Psoas muscle (tissue), 8 donors: ENCODE measurements around the gene MYOZ2. TPM values are rescaled to one million over a fixed set of nuclear protein-coding genes. Genes with fewer than 3 reads are reported as not detected.
A peak's percentile ranks its signal among the peaks of the same experiment; 100 is the strongest.

Experiments
- ATAC-seq, 4 donors: fragments of 200-7000 bp; cut with Tn5 transposase; one replicate each; pipeline ENCODE4 v1.9.1; 2020; ENCODE audit warnings: moderate library complexity in 3 of 4, mild to moderate bottlenecking in 2 of 4
- DNase-seq, 2 donors: peaks; one replicate each; pipeline ENCODE4 v3.0.0-alpha.2; 2020
- H3K27ac ChIP-seq: fragments of 200-600 bp; one replicate; pipeline ENCODE4 v1.8.0; 2022
- H3K27me3 ChIP-seq, 3 donors: fragments of 200-600 bp in 1 of 3; one replicate each; pipeline versions ENCODE4 v1.6.1 to v1.8.0; 2013 to 2022; ENCODE audit warnings: low read length in 2 of 3, mild to moderate bottlenecking in 2 of 3, moderate library complexity in 1 of 3; ENCODE audit not compliant: insufficient read depth in 3 of 3
- H3K36me3 ChIP-seq, 2 donors: fragments of 200-600 bp in 1 of 2; one replicate each; pipeline versions ENCODE4 v1.6.1 to v1.8.0; 2013 to 2022; ENCODE audit warnings: low read depth in 1 of 2, mild to moderate bottlenecking in 1 of 2, moderate library complexity in 1 of 2; ENCODE audit not compliant: insufficient read depth in 1 of 2
- H3K4me1 ChIP-seq: fragments of 200-600 bp; one replicate; pipeline ENCODE4 v1.8.0; 2022
- H3K4me3 ChIP-seq: fragments of 200-600 bp; one replicate; pipeline ENCODE4 v1.8.0; 2022; ENCODE audit warnings: mild to moderate bottlenecking
- H3K9me3 ChIP-seq: fragments of 200-600 bp; one replicate; pipeline ENCODE4 v1.8.0; 2022
- CTCF ChIP-seq: fragments of 200-600 bp; IDR thresholded peaks from one replicate; pipeline ENCODE4 v1.8.0; 2022; ENCODE audit warnings: antibody characterized with exemption
- WGBS, 3 donors: extraction: QIAGEN DNeasy Blood & Tissue Kit; methylation state at CpG; one replicate each; pipeline versions ENCODE4 v1.1.6 to v1.1.7; 2013; 5-methylcytosine and 5-hydroxymethylcytosine counted together
- intact Hi-C, 2 donors: fragments of 100-400 bp; cut with DNase I; formaldehyde crosslinking; loops; one replicate each; pipeline versions ENCODE4 v1.11.0 to v1.14.2; 2022
- polyA plus RNA-seq, 3 donors: library from polyadenylated mRNA; stranded (reverse); fragments of 200-250 nt; gene quantifications; one replicate each; pipeline ENCODE4 v1.2.3, GENCODE V29; 2013
- total RNA-seq, 4 donors: library from RNA; stranded (reverse); fragmentation: NEBNext Ultra II Directional in 2 of 4; extraction: Animal tissue kit (Norgen Biotek cat#: 25700) in 2 of 4; gene quantifications; one replicate each; pipeline versions ENCODE4 v1.2.1 to v1.2.4, GENCODE V29; 2021 to 2023
- donor health status: healthy with polysubstance abuse.
- donor health status: DM: no; HTN: no; CAD: no; lungs with moderate emphysema.
- donor health status: Bipolar disorder and iron deficiency.
- donor health status: healthy.
- donor health status: DM: yes; HTN: yes; CAD: no.
- donor health status: DM: no; HTN: no; CAD: no.
- donor health status: DM: no; HTN: no; CAD: no.
- donor health status: DM: yes; HTN: yes; CAD: no.

MYOZ2 gene
- total and polyA plus RNA-seq, 7 donors: 55.1 to 469 (median 204) TPM

- ATAC-seq: no peak
- H3K27ac ChIP-seq: no peak overlapping the region
- intact Hi-C loops: no loop called here
Observed at GRCh38 chr4:119179011-119179410, 43.4 kb downstream of the MYOZ2 start.

DNA sequence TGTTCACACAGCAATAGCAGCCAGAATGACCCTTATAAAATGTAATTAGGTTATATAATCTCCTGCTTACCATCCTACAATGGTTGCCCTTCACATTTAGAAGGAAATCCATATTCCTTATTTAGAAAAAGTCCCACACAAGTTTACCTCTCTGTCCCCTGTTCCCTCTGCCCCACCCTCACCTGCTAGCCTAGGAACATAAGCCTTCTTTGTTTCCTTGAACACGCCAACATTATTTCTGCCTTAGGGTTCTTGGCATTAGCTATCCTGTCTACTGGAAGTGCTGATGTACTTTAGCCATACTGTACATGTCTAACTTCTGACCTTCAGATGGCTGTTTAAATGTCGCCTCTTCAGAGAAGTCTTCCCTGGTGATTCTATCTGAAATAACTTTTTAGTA is 48.5 kb downstream of the MYOZ2 start:
- Histone ChIP-seq H3K27ac (no peak overlapping the region), H3K4me3 (no peak overlapping the region), H3K27me3 (no peaks in the 10 kb centered on the region), H3K9me3 (no peaks in the 10 kb centered on the region), H3K36me3 (peaks cover 0 to 11% of the 10 kb centered on the region in 2 donors), H3K4me1 (no peaks in the 10 kb centered on the region)
- ATAC-seq (no peak), DNase-seq (no peak)
- no peak for TF ChIP-seq CTCF
- 89 to 93% (median 93%) methylated on average over 2 of the region's 2 CpGs for WGBS, 3 donors
- intact Hi-C loops: no loop called here

More at GRCh38 chr4:119179011-119179410, 43.4 kb downstream of the MYOZ2 start:
- DNase-seq: no peak
- Histone ChIP-seq H3K9me3 (no peaks in the 10 kb centered on the region), H3K27me3 (no peaks in the 10 kb centered on the region), H3K4me3 (no peak overlapping the region), H3K36me3 (no peaks in the 10 kb centered on the region), H3K4me1 (no peaks in the 10 kb centered on the region)
- TF ChIP-seq CTCF: no peak
- 65 to 70% (median 70%) methylated on average over 1 of the region's 1 CpG for WGBS, 3 donors

GRCh38 chr4:119189638-119190037 is 54.0 kb downstream of the MYOZ2 start:
- TF ChIP-seq CTCF: no peak
- WGBS, 3 donors: 5 to 18% (median 11%) methylated on average over 1 of the region's 1 CpG
- Histone ChIP-seq H3K9me3 (no peaks in the 10 kb centered on the region), H3K36me3 (peaks cover 0 to 11% of the 10 kb centered on the region in 2 donors), H3K4me3 (no peak overlapping the region), H3K27ac (no peak overlapping the region), H3K27me3 (no peaks in the 10 kb centered on the region), H3K4me1 (no peaks in the 10 kb centered on the region)
- peak in 3 of 4 donors; percentile 69 to 93 (median 82) for ATAC-seq
- no peak for DNase-seq
- intact Hi-C loops: no loop called here

- Histone ChIP-seq H3K27me3 (no peaks in the 10 kb centered on the region), H3K27ac (no peak overlapping the region), H3K4me3 (no peak overlapping the region), H3K9me3 (no peaks in the 10 kb centered on the region), H3K4me1 (no peaks in the 10 kb centered on the region), H3K36me3 (peaks cover 0 to 11% of the 10 kb centered on the region in 2 donors)
- ATAC-seq (peak; percentile 17 to 57 (median 36)), DNase-seq (no peak)
- WGBS, 3 donors: 79 to 88% (median 88%) methylated on average over 2 of the region's 2 CpGs
- no peak for TF ChIP-seq CTCF
- intact Hi-C loops: no loop called here
Observed at GRCh38 chr4:119190354-119190753, 54.7 kb downstream of the MYOZ2 start.

DNA sequence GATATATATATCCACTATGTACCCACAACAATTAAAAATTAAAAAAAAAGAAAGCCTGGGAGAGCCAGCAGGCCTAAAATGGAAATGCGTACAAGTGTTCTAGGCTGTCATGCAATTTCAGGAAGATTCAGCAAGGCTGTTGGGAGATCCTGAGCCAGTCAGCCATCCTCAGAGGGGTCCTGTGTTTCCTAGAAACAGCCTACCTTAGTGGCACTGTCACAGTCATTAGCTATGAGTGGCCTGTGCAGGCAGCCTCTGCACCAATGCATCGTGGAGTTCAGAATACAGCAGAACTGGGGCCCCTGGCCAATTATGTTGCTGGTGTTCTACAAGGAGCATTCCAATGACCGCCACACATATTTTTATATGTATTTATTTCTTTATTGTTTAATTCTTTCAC is 55.9 kb downstream of the MYOZ2 start:
- TF ChIP-seq CTCF: no peak
- Histone ChIP-seq H3K4me3 (no peak overlapping the region), H3K36me3 (peaks cover 0 to 7% of the 10 kb centered on the region in 2 donors), H3K9me3 (no peaks in the 10 kb centered on the region), H3K27ac (no peak overlapping the region), H3K27me3 (no peaks in the 10 kb centered on the region), H3K4me1 (no peaks in the 10 kb centered on the region)
- no peak for DNase-seq
- ATAC-seq: peak in 2 of 4 donors; percentile 34 to 38
- intact Hi-C loops: no loop called here
- WGBS, 3 donors: 82 to 89% (median 86%) methylated on average over 3 of the region's 3 CpGs
